Urinary bladder (tissue), 4 donors: ENCODE measurements around the gene SRP14. TPM values are rescaled to one million over a fixed set of nuclear protein-coding genes. Genes with fewer than 3 reads are reported as not detected.
"Not testable (repeated sequence)": the region's sequence is repeated elsewhere in the genome, so short reads cannot be mapped to it uniquely, and the experiment has no call there.

Experiments
- DNase-seq: peaks from one replicate; pipeline ENCODE4 v3.0.0-alpha.2; 2015; ENCODE audit errors: extremely low spot score
- H3K27ac ChIP-seq: one replicate; pipeline ENCODE4 v1.5.1; 2013; ENCODE audit warnings: low read depth, mild to moderate bottlenecking, moderate library complexity
- H3K36me3 ChIP-seq: one replicate; pipeline ENCODE4 v1.6.1; 2013; ENCODE audit warnings: mild to moderate bottlenecking, moderate library complexity; ENCODE audit not compliant: insufficient read depth
- H3K4me1 ChIP-seq: one replicate; pipeline ENCODE4 v1.6.1; 2013; ENCODE audit warnings: mild to moderate bottlenecking, moderate library complexity; ENCODE audit not compliant: insufficient read depth
- H3K4me3 ChIP-seq: one replicate; pipeline ENCODE4 v1.5.1; 2013; ENCODE audit warnings: low read depth, low read length
- WGBS: extraction: QIAGEN DNeasy Blood & Tissue Kit; methylation state at CpG from one replicate; pipeline ENCODE4 v1.1.7; 2013; 5-methylcytosine and 5-hydroxymethylcytosine counted together
- polyA plus RNA-seq: library from polyadenylated mRNA; stranded (reverse); fragments of 200-250 nt; gene quantifications from one replicate; pipeline ENCODE4 v1.2.3, GENCODE V29; 2013
- total RNA-seq: library from RNA; depleted of rRNA; stranded (reverse); fragments of >200 nt; gene quantifications from one replicate; pipeline ENCODE4 v1.2.3, GENCODE V29; 2014
- donor health status: healthy with polysubstance abuse.
- donor health status: healthy.

The SRP14 gene
- 115 TPM for total RNA-seq
- 362 TPM for polyA plus RNA-seq

- peak within 1 kb of the TSS; percentile 62 for H3K4me3 ChIP-seq
- DNase-seq, result peak; percentile 88
- H3K4me1 ChIP-seq, result no peaks in the 10 kb centered on the region
- under 1% methylated on average over 59 of the region's 59 CpGs for WGBS
- peaks cover 4% of the 10 kb centered on the region for H3K36me3 ChIP-seq
- H3K27ac ChIP-seq, result peak within 1 kb of the TSS; percentile 88
Observed at GRCh38 chr15:40038638-40039543, at the start of gene SRP14. TSS of gene SRP14 (minus strand) at chr15:40039181. CDS start at chr15:40039116, 65 bp downstream.

- WGBS, result 74% methylated on average over 9 of the region's 9 CpGs
- no peak for DNase-seq
- Histone ChIP-seq H3K4me3 (no peak overlapping the region), H3K4me1 (no peaks in the 10 kb centered on the region), H3K36me3 (no peaks in the 10 kb centered on the region), H3K27ac (no peak overlapping the region)
Observed at GRCh38 chr15:40087991-40088928, 49.3 kb upstream of the SRP14 start.

GRCh38 chr15:40087068-40087810, 48.3 kb upstream of the SRP14 start:
- no peak overlapping the region for H3K4me3 ChIP-seq
- no peak overlapping the region for H3K27ac ChIP-seq
- WGBS, result 64% methylated on average over 14 of the region's 14 CpGs
- DNase-seq, result no peak
- no peaks in the 10 kb centered on the region for H3K36me3 ChIP-seq
- no peaks in the 10 kb centered on the region for H3K4me1 ChIP-seq

GRCh38 chr15:40085266-40085665, 46.3 kb upstream of the SRP14 start:
- DNase-seq, result no peak
- no peaks in the 10 kb centered on the region for H3K36me3 ChIP-seq
- 62% methylated on average over 10 of the region's 10 CpGs for WGBS
- H3K27ac ChIP-seq, result no peak overlapping the region
- H3K4me3 ChIP-seq, result no peak overlapping the region
- H3K4me1 ChIP-seq, result no peaks in the 10 kb centered on the region

GRCh38 chr15:40084650-40085049, 45.7 kb upstream of the SRP14 start:
- Histone ChIP-seq H3K4me3 (no peak overlapping the region), H3K4me1 (no peaks in the 10 kb centered on the region), H3K36me3 (no peaks in the 10 kb centered on the region), H3K27ac (no peak overlapping the region)
- DNase-seq, result no peak
- 94% methylated on average over 9 of the region's 9 CpGs for WGBS

- Histone ChIP-seq H3K27ac (no peak overlapping the region), H3K36me3 (no peaks in the 10 kb centered on the region), H3K4me1 (no peaks in the 10 kb centered on the region), H3K4me3 (no peak overlapping the region)
- WGBS, result 78% methylated on average over 12 of the region's 12 CpGs
- no peak for DNase-seq
Observed at GRCh38 chr15:40082195-40082883, 43.4 kb upstream of the SRP14 start.

GRCh38 chr15:40081691-40082194, 42.8 kb upstream of the SRP14 start:
- Histone ChIP-seq H3K4me1 (no peaks in the 10 kb centered on the region), H3K4me3 (peak overlapping the region; percentile 4), H3K27ac (no peak overlapping the region), H3K36me3 (no peaks in the 10 kb centered on the region)
- whole genome bisulfite sequencing, result 2% methylated on average over 12 of the region's 12 CpGs
- no peak for DNase-seq

GRCh38 chr15:40080847-40081246, 41.9 kb upstream of the SRP14 start:
- no peaks in the 10 kb centered on the region for H3K36me3 ChIP-seq
- no peak for DNase-seq
- no peak overlapping the region for H3K27ac ChIP-seq
- no peaks in the 10 kb centered on the region for H3K4me1 ChIP-seq
- WGBS, result 59% methylated on average over 5 of the region's 5 CpGs
- no peak overlapping the region for H3K4me3 ChIP-seq

- DNase-seq, result no peak
- H3K4me1 ChIP-seq, result no peaks in the 10 kb centered on the region
- WGBS, result 54% methylated on average over 1 of the region's 1 CpG
- no peak overlapping the region for H3K27ac ChIP-seq
- no peaks in the 10 kb centered on the region for H3K36me3 ChIP-seq
- H3K4me3 ChIP-seq, result no peak overlapping the region
Observed at GRCh38 chr15:40080104-40080503, 41.1 kb upstream of the SRP14 start.

GRCh38 chr15:40079456-40079855, 40.5 kb upstream of the SRP14 start:
- 94% methylated on average over 6 of the region's 6 CpGs for WGBS
- no peak overlapping the region for H3K4me3 ChIP-seq
- H3K4me1 ChIP-seq, result no peaks in the 10 kb centered on the region
- H3K36me3 ChIP-seq, result no peaks in the 10 kb centered on the region
- no peak overlapping the region for H3K27ac ChIP-seq
- no peak for DNase-seq

GRCh38 chr15:40075298-40076044, 36.5 kb upstream of the SRP14 start:
- Histone ChIP-seq H3K4me1 (no peaks in the 10 kb centered on the region), H3K36me3 (no peaks in the 10 kb centered on the region), H3K4me3 (no peak overlapping the region), H3K27ac (no peak overlapping the region)
- 86% methylated on average over 18 of the region's 18 CpGs for whole genome bisulfite sequencing
- DNase-seq, result no peak

- not testable (repeated sequence) for H3K4me3 ChIP-seq, H3K36me3 ChIP-seq, H3K27ac ChIP-seq, H3K4me1 ChIP-seq, DNase-seq
- 94% methylated on average over 27 of the region's 27 CpGs for WGBS
Observed at GRCh38 chr15:40074656-40075055, 35.7 kb upstream of the SRP14 start.
